PC-3 (cell line): ENCODE measurements around the gene TAF5L.

Experiments used
- CTCF ChIP-seq: fragments of 300-600 bp; sonication (generic); conservative IDR thresholded peaks from 2 replicates; pipeline ENCODE4 v1.5.1; 2017; ENCODE audit warnings: antibody characterized with exemption, low read depth, mild to moderate bottlenecking, low read length
- EZH2 ChIP-seq: fragments of 300-600 bp; sonication (generic); IDR thresholded peaks from one replicate; pipeline ENCODE4 v1.6.1; 2017; ENCODE audit warnings: antibody characterized with exemption, mild to moderate bottlenecking, low read length; ENCODE audit not compliant: unreplicated experiment
- EZH2phosphoT487 ChIP-seq: fragments of 300-600 bp; sonication (generic); IDR thresholded peaks from 2 replicates; pipeline ENCODE4 v1.6.1; 2018; ENCODE audit warnings: mild to moderate bottlenecking, antibody characterized with exemption, low read length, borderline replicate concordance

GRCh38 chr1:229674042-229674441, 48.1 kb upstream of the TAF5L start:
- no peak for TF ChIP-seq CTCF
- TF ChIP-seq EZH2phosphoT487 = no peak
- TF ChIP-seq EZH2 = no peak
